T47D (cell line): ENCODE measurements around the gene GASK1B.

ENCODE experiments used
- DNase-seq, 2 experiments: peaks; one replicate each; pipeline versions ENCODE4 v3.0.0 to v3.0.0-alpha.2; 2011 to 2012; ENCODE audit warnings: low read depth in 1 of 2, low spot score in 1 of 2
- JUND ChIP-seq: IDR thresholded peaks from 2 replicates; pipeline ENCODE4 v1.6.1; 2012; ENCODE audit warnings: low read depth
- in situ Hi-C: cut with HindIII; loops from 2 replicates; pipeline ENCODE4 v1.10.0; 2016; ENCODE audit warnings: low sequenced_read_pairs, low pct_unique_long_range_greater_than_20kb

GASK1B gene

DNA sequence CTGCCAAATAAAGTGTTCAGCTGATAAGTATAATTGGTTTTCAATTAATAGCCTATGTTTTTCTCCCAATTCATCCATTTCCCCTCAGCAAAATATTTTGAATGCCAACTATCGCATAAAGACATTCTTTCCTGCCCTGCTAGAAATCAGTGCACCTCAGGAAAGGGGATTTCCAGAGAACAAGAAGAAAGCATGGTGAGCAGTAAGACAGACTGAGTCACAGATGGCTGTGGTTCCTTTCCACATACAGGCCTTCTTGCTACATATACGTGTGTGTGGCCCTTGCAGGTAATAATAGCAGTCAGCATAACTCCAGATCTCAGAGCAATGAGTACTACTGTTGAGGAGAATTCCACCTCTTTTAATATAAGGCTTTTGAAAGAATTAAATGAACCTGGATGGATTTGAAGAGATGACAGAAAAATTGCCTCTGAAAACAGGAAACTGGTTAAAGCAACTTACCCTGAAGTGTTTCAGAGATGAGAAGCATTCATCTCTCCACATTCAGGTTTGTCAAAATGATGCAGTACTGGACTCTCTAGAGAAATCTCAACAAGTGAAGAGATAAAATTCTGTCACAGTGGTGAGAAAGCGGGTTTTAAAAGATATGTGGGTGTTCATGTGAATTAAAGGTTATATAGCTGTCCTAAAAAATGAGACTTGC, 13.6 kb downstream of the GASK1B start:
- TF ChIP-seq JUND = no peak
- in situ Hi-C loops = no loop called here
- no peak for DNase-seq

DNA sequence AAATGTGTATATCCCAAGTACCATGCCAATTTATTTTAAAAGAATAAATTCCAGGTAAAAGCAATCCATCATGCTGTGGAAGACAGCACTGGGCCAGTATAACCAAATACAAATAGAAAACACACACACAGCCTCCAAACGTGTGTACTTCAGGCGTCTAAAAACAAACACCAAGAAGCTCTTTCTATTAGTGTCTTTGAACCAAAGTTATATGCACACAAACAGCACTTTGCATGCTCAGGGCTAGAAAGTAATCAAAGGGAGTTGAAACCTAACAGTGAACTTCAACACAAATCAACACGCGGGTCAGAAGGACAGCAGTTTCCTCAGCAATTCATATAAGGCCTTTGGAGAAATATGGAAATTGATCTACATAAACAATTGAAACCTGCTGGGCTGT, 15.4 kb downstream of the GASK1B start:
- DNase-seq = peak in 1 of 2 experiments; percentile 6
- in situ Hi-C loops = no loop called here
- no peak for TF ChIP-seq JUND

- TF ChIP-seq JUND = no peak
- no peak for DNase-seq
- in situ Hi-C loops = no loop called here
Observed at GRCh38 chr4:158155656-158156356, 17.0 kb downstream of the GASK1B start.

- TF ChIP-seq JUND = no peak
- DNase-seq = no peak
- in situ Hi-C loops = no loop called here
Observed at GRCh38 chr4:158147151-158147550, 25.7 kb downstream of the GASK1B start.

- in situ Hi-C loops = no loop called here
- no peak for TF ChIP-seq JUND
- no peak for DNase-seq
Observed at GRCh38 chr4:158146736-158147135, 26.1 kb downstream of the GASK1B start.

DNA sequence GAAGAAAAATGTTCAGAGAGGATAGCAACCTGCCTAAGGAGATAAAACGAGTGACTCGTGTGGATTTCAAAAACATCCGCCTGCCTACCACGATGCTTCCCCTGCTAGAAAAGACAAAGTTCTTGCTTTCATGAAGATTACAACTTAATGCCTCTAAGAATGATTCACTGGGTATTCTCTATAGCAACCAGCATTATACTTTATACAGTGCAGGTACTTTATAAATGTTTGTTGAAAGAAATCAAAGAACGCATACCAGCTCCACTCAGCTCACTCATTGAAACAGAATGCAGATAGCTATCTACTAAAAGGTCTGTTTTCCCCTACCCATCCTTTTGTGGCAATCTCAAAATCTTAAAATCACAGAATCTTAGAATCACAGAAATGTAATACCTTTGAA, 33.7 kb downstream of the GASK1B start:
- DNase-seq = no peak
- TF ChIP-seq JUND = no peak
- in situ Hi-C loops = no loop called here

- no peak for DNase-seq
- in situ Hi-C loops = no loop called here
- no peak for TF ChIP-seq JUND
Observed at GRCh38 chr4:158134222-158134621, 38.6 kb downstream of the GASK1B start.

DNA sequence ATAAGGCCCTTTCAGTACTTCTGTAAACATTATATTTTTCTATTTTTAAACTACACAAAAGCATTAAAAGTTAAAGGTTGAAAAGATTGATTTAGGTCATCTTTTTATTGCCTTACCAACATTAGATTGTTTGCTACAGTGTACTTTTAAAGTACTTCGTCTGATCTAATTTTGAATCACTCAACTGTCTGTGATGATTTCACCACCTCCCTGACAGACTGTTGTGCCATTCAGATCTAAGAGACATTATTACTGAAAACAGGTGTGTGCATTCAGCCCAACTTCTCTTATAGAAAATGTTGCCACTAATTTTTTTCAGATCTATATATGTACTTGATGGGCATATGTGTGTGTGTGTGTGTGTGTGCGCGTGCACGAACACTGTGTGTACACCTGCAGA, 39.3 kb downstream of the GASK1B start:
- in situ Hi-C loops = no loop called here
- no peak for TF ChIP-seq JUND
- DNase-seq = no peak

DNA sequence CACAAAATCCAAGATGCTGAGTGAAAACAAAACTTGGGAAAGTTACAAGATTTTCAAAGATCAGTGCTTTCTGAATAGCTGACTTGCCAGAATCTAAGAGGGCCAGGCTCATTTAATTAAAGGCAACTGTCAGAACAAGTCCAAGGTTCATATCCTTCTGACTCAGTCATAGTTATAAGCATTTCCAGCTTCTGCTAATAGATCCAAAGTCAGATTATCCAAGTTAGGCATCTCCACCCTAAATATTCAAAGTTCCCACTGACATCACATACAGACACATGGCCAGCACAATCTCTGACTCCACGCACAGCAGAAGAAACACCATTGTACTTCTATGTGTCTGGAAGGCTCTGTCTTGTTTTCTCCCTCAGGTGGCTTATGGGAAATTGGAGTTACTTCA, 41.8 kb downstream of the GASK1B start:
- DNase-seq = no peak
- TF ChIP-seq JUND = no peak
- in situ Hi-C loops = no loop called here

GRCh38 chr4:158130204-158130603, 42.6 kb downstream of the GASK1B start:
- in situ Hi-C loops = no loop called here
- TF ChIP-seq JUND = no peak
- no peak for DNase-seq

DNA sequence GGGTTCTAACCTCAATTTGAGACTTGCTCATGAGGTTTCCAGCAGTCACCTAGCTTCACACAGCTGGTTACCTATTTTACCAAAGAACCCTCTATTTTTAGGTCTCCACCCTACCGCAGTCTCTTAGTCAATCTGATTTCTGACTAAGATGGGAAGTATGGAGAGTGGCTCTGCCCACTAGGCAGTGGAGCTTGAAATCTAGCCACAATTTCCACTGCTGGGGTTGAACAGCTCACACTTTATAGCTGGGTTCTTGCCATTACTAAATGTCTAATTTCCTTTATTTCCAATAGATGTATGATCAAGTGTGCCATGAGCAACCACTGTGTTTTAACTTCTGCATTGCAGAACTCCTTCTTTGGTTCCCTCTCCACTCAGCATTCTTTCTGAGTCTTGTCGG, 43.1 kb downstream of the GASK1B start:
- in situ Hi-C loops = no loop called here
- TF ChIP-seq JUND = no peak
- no peak for DNase-seq

GRCh38 chr4:158128540-158128939, 44.3 kb downstream of the GASK1B start:
- no peak for DNase-seq
- TF ChIP-seq JUND = no peak
- in situ Hi-C loops = no loop called here

DNA sequence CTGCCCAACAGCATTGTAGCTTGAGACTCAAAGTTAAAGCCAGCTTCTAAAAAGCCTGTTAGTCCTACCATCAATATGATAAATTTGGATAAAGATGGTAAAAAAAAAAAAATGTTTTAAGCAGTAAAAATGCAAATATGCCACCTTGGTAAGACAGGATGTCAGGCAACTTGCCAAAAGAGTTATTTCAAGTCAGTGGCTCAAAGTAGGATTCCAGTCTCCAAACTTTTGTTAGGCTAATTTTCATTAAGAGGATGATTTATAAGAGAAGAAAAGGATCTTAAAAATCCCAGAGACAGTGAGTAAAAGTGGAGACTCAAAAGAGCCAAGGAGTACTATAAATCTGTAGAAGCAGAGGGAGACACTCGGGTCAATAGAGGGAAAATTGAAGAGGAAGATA, 47.5 kb downstream of the GASK1B start:
- no peak for DNase-seq
- TF ChIP-seq JUND = no peak
- in situ Hi-C loops = no loop called here
